NCI-H510A (cell line): Measurements from ENCODE around the gene ITFG1.
"Not testable (repeated sequence)": the region's sequence is repeated elsewhere in the genome, so short reads cannot be mapped to it uniquely, and the experiment has no call there.

Experiments used
- DNase-seq: peaks from one replicate; lab custom pipeline; 2025; lab: John Stamatoyannopoulos, UW

Gene ITFG1

GRCh38 chr16:47150067-47150466, 310.8 kb downstream of the ITFG1 start:
- peak; percentile 17 for DNase-seq

GRCh38 chr16:47144559-47144877, 316.3 kb downstream of the ITFG1 start:
- no peak for DNase-seq

- peak; percentile 46 for DNase-seq
Observed at GRCh38 chr16:47143677-47144558, 316.9 kb downstream of the ITFG1 start, which contains the start of gene NETO2. Gene NETO2 (minus strand): TSS chr16:47143945. CDS start chr16:47143612, 333 bp downstream.

- peak; percentile 58 for DNase-seq
Observed at GRCh38 chr16:47142821-47143676, 317.8 kb downstream of the ITFG1 start.

GRCh38 chr16:47142486-47142820, 318.4 kb downstream of the ITFG1 start:
- no peak for DNase-seq

- peak; percentile 87 for DNase-seq
Observed at GRCh38 chr16:47141773-47142485, 318.9 kb downstream of the ITFG1 start.

- DNase-seq, result no peak
Observed at GRCh38 chr16:47140686-47141085, 320.2 kb downstream of the ITFG1 start.

- no peak for DNase-seq
Observed at GRCh38 chr16:47139561-47140185, 321.2 kb downstream of the ITFG1 start.

- DNase-seq, result not testable (repeated sequence)
Observed at GRCh38 chr16:47137925-47138324, 322.9 kb downstream of the ITFG1 start.

- DNase-seq, result no peak
Observed at GRCh38 chr16:47136099-47136842, 324.6 kb downstream of the ITFG1 start.

GRCh38 chr16:47134550-47134949, 326.3 kb downstream of the ITFG1 start:
- no peak for DNase-seq

- no peak for DNase-seq
Observed at GRCh38 chr16:47132308-47132707, 328.6 kb downstream of the ITFG1 start.

- no peak for DNase-seq
Observed at GRCh38 chr16:47129755-47130435, 331.0 kb downstream of the ITFG1 start.

GRCh38 chr16:47127541-47127940, 333.3 kb downstream of the ITFG1 start:
- no peak for DNase-seq

- no peak for DNase-seq
Observed at GRCh38 chr16:47125757-47126156, 335.1 kb downstream of the ITFG1 start.

GRCh38 chr16:47113130-47113529, 347.7 kb downstream of the ITFG1 start:
- no peak for DNase-seq

GRCh38 chr16:47110939-47111338, 349.9 kb downstream of the ITFG1 start:
- no peak for DNase-seq

GRCh38 chr16:47109361-47109760, 351.5 kb downstream of the ITFG1 start:
- DNase-seq, result no peak
